Measurements from ENCODE around the gene EGFL8.

EGFL8 gene

GRCh38 chr6:32168350-32168749 is 4.0 kb downstream of the EGFL8 start:
- H3K9me3 ChIP-seq (ENCODE audit: control insufficient read depth, low read length): no peaks in the 10 kb centered on the region
- H3K4me3 ChIP-seq (ENCODE audit: extremely low read depth, insufficient read depth, low read length, poor library complexity, severe bottlenecking): no peak overlapping the region
- 87 to 100% methylated on average over 1 to 2 of the region's 2 CpGs for WGBS, 2 experiments (ENCODE audit: insufficient coverage in 2 of 2)
- H3K36me3 ChIP-seq (ENCODE audit: control insufficient read depth, insufficient read depth, low read length): peaks cover 78% of the 10 kb centered on the region
- H3K27ac ChIP-seq (ENCODE audit: low read depth, low read length, severe bottlenecking): peak overlapping the region; percentile 46
- H3K4me1 ChIP-seq (ENCODE audit: control insufficient read depth, insufficient read depth, low read length, poor library complexity, severe bottlenecking): peaks cover 16% of the 10 kb centered on the region

GRCh38 chr6:32168807-32169591 is 4.6 kb downstream of the EGFL8 start:
- WGBS, 2 experiments (ENCODE audit: insufficient coverage in 2 of 2): 92 to 95% methylated on average over 8 to 11 of the region's 11 CpGs
- no peak overlapping the region for H3K27ac ChIP-seq (ENCODE audit: low read depth, low read length, severe bottlenecking)
- H3K36me3 ChIP-seq (ENCODE audit: control insufficient read depth, insufficient read depth, low read length): peaks cover 77% of the 10 kb centered on the region
- no peaks in the 10 kb centered on the region for H3K9me3 ChIP-seq (ENCODE audit: control insufficient read depth, low read length)
- no peak overlapping the region for H3K4me3 ChIP-seq (ENCODE audit: extremely low read depth, insufficient read depth, low read length, poor library complexity, severe bottlenecking)
- H3K4me1 ChIP-seq (ENCODE audit: control insufficient read depth, insufficient read depth, low read length, poor library complexity, severe bottlenecking): peaks cover 16% of the 10 kb centered on the region

- Histone ChIP-seq H3K4me1 (ENCODE audit: control insufficient read depth, insufficient read depth, low read length, poor library complexity, severe bottlenecking) (peaks cover 25% of the 10 kb centered on the region), H3K27ac (ENCODE audit: low read depth, low read length, severe bottlenecking) (no peak overlapping the region), H3K36me3 (ENCODE audit: control insufficient read depth, insufficient read depth, low read length) (peaks cover 72% of the 10 kb centered on the region), H3K9me3 (ENCODE audit: control insufficient read depth, low read length) (no peaks in the 10 kb centered on the region), H3K4me3 (ENCODE audit: extremely low read depth, insufficient read depth, low read length, poor library complexity, severe bottlenecking) (no peak overlapping the region)
- WGBS, 2 experiments (ENCODE audit: insufficient coverage in 2 of 2): 96 to 98% methylated on average over 9 to 10 of the region's 11 CpGs
These were observed 5.9 kb downstream of the EGFL8 start for GRCh38 chr6:32170294-32170693.

GRCh38 chr6:32171234-32171633 is 6.8 kb downstream of the EGFL8 start:
- Histone ChIP-seq H3K36me3 (ENCODE audit: control insufficient read depth, insufficient read depth, low read length) (peaks cover 63% of the 10 kb centered on the region), H3K9me3 (ENCODE audit: control insufficient read depth, low read length) (no peaks in the 10 kb centered on the region), H3K4me1 (ENCODE audit: control insufficient read depth, insufficient read depth, low read length, poor library complexity, severe bottlenecking) (peaks cover 25% of the 10 kb centered on the region), H3K27ac (ENCODE audit: low read depth, low read length, severe bottlenecking) (no peak overlapping the region), H3K4me3 (ENCODE audit: extremely low read depth, insufficient read depth, low read length, poor library complexity, severe bottlenecking) (no peak overlapping the region)
- WGBS, 2 experiments (ENCODE audit: insufficient coverage in 2 of 2): 96 to 98% methylated on average over 6 of the region's 6 CpGs

- 81 to 86% methylated on average over 4 of the region's 4 CpGs for WGBS, 2 experiments (ENCODE audit: insufficient coverage in 2 of 2)
- Histone ChIP-seq H3K9me3 (ENCODE audit: control insufficient read depth, low read length) (no peaks in the 10 kb centered on the region), H3K36me3 (ENCODE audit: control insufficient read depth, insufficient read depth, low read length) (peaks cover 45% of the 10 kb centered on the region), H3K4me3 (ENCODE audit: extremely low read depth, insufficient read depth, low read length, poor library complexity, severe bottlenecking) (no peak overlapping the region), H3K27ac (ENCODE audit: low read depth, low read length, severe bottlenecking) (no peak overlapping the region), H3K4me1 (ENCODE audit: control insufficient read depth, insufficient read depth, low read length, poor library complexity, severe bottlenecking) (peaks cover 25% of the 10 kb centered on the region)
These were observed 8.8 kb downstream of the EGFL8 start for GRCh38 chr6:32173051-32173727.

- Histone ChIP-seq H3K27ac (ENCODE audit: low read depth, low read length, severe bottlenecking) (no peak overlapping the region), H3K4me3 (ENCODE audit: extremely low read depth, insufficient read depth, low read length, poor library complexity, severe bottlenecking) (peak overlapping the region; percentile 99), H3K36me3 (ENCODE audit: control insufficient read depth, insufficient read depth, low read length) (peaks cover 35% of the 10 kb centered on the region), H3K4me1 (ENCODE audit: control insufficient read depth, insufficient read depth, low read length, poor library complexity, severe bottlenecking) (peaks cover 27% of the 10 kb centered on the region), H3K9me3 (ENCODE audit: control insufficient read depth, low read length) (no peaks in the 10 kb centered on the region)
- 100% methylated on average over 1 of the region's 1 CpG for WGBS, 2 experiments (ENCODE audit: insufficient coverage in 2 of 2)
These were observed 10.0 kb downstream of the EGFL8 start for GRCh38 chr6:32174416-32174815.

GRCh38 chr6:32175322-32175710 is 10.9 kb downstream of the EGFL8 start:
- 20 to 29% methylated on average over 1 to 2 of the region's 2 CpGs for WGBS, 2 experiments (ENCODE audit: insufficient coverage in 2 of 2)
- Histone ChIP-seq H3K4me1 (ENCODE audit: control insufficient read depth, insufficient read depth, low read length, poor library complexity, severe bottlenecking) (peaks cover 26% of the 10 kb centered on the region), H3K27ac (ENCODE audit: low read depth, low read length, severe bottlenecking) (no peak overlapping the region), H3K36me3 (ENCODE audit: control insufficient read depth, insufficient read depth, low read length) (peaks cover 34% of the 10 kb centered on the region), H3K9me3 (ENCODE audit: control insufficient read depth, low read length) (no peaks in the 10 kb centered on the region), H3K4me3 (ENCODE audit: extremely low read depth, insufficient read depth, low read length, poor library complexity, severe bottlenecking) (peak overlapping the region; percentile 99)

GRCh38 chr6:32175711-32176475 is 11.5 kb downstream of the EGFL8 start, which contains the start of gene AGPAT1:
Gene AGPAT1 (minus strand): TSS chr6:32176084. CDS start chr6:32171496, 4,588 bp downstream.
- Histone ChIP-seq H3K27ac (ENCODE audit: low read depth, low read length, severe bottlenecking) (peak within 1 kb of the TSS; percentile 98), H3K4me1 (ENCODE audit: control insufficient read depth, insufficient read depth, low read length, poor library complexity, severe bottlenecking) (peaks cover 23% of the 10 kb centered on the region), H3K9me3 (ENCODE audit: control insufficient read depth, low read length) (no peaks in the 10 kb centered on the region), H3K4me3 (ENCODE audit: extremely low read depth, insufficient read depth, low read length, poor library complexity, severe bottlenecking) (peak within 1 kb of the TSS; percentile 99), H3K36me3 (ENCODE audit: control insufficient read depth, insufficient read depth, low read length) (peaks cover 33% of the 10 kb centered on the region)
- 2 to 5% methylated on average over 9 to 10 of the region's 27 CpGs for WGBS, 2 experiments (ENCODE audit: insufficient coverage in 2 of 2)

GRCh38 chr6:32176476-32177182 is 12.2 kb downstream of the EGFL8 start:
- Histone ChIP-seq H3K4me3 (ENCODE audit: extremely low read depth, insufficient read depth, low read length, poor library complexity, severe bottlenecking) (peak overlapping the region; percentile 99), H3K27ac (ENCODE audit: low read depth, low read length, severe bottlenecking) (peak overlapping the region; percentile 98), H3K36me3 (ENCODE audit: control insufficient read depth, insufficient read depth, low read length) (peaks cover 32% of the 10 kb centered on the region), H3K9me3 (ENCODE audit: control insufficient read depth, low read length) (no peaks in the 10 kb centered on the region), H3K4me1 (ENCODE audit: control insufficient read depth, insufficient read depth, low read length, poor library complexity, severe bottlenecking) (peaks cover 22% of the 10 kb centered on the region)
- 30 to 50% methylated on average over 4 of the region's 5 CpGs for WGBS, 2 experiments (ENCODE audit: insufficient coverage in 2 of 2)

- peak overlapping the region; percentile 99 for H3K4me3 ChIP-seq (ENCODE audit: extremely low read depth, insufficient read depth, low read length, poor library complexity, severe bottlenecking)
- peaks cover 37% of the 10 kb centered on the region for H3K36me3 ChIP-seq (ENCODE audit: control insufficient read depth, insufficient read depth, low read length)
- H3K4me1 ChIP-seq (ENCODE audit: control insufficient read depth, insufficient read depth, low read length, poor library complexity, severe bottlenecking): peaks cover 22% of the 10 kb centered on the region
- peak overlapping the region; percentile 98 for H3K27ac ChIP-seq (ENCODE audit: low read depth, low read length, severe bottlenecking)
- H3K9me3 ChIP-seq (ENCODE audit: control insufficient read depth, low read length): no peaks in the 10 kb centered on the region
- 0 to 2% methylated on average over 15 to 19 of the region's 20 CpGs for WGBS, 2 experiments (ENCODE audit: insufficient coverage in 2 of 2)
These were observed 12.9 kb downstream of the EGFL8 start for GRCh38 chr6:32177183-32177787.
